Activated CD8-positive, alpha-beta memory T cell treated with anti-CD3 and anti-CD28 coated beads, Interleukin-2, amount 10 ng/mL, durations not matched to agents 7 days and 5 days (primary cell): ENCODE results near the gene LRRC56. TPM values are rescaled to one million over a fixed set of nuclear protein-coding genes. Genes with fewer than 3 reads are reported as not detected.

ENCODE experiments used
- ATAC-seq: fragments of 150-1000 bp; cut with Tn5 transposase; one replicate; pipeline ENCODE4 v1.10.0; 2021; ENCODE audit warnings: moderate library complexity
- CTCF ChIA-PET: fragments of 350-600 bp; sonication (Branson Sonifier 250); formaldehyde crosslinking; loops from one replicate; lab custom pipeline; 2021; ENCODE audit warnings: antibody characterized with exemption; lab: Charles Lee
- DNase-seq: peaks from one replicate; pipeline ENCODE4 v3.0.0-alpha.2; 2020
- H3K27ac Mint-ChIP-seq: one replicate; pipeline ENCODE4 v1.8.0; 2021; ENCODE audit warnings: mild to moderate bottlenecking, mixed read lengths
- H3K27me3 Mint-ChIP-seq: one replicate; pipeline ENCODE4 v1.8.0; 2021; ENCODE audit warnings: mixed read lengths
- H3K36me3 Mint-ChIP-seq: one replicate; pipeline ENCODE4 v1.8.0; 2021; ENCODE audit warnings: mild to moderate bottlenecking, mixed read lengths
- H3K4me1 Mint-ChIP-seq: one replicate; pipeline ENCODE4 v1.8.0; 2021; ENCODE audit warnings: mixed read lengths
- H3K4me3 Mint-ChIP-seq: one replicate; pipeline ENCODE4 v1.8.0; 2021; ENCODE audit warnings: mild to moderate bottlenecking, moderate library complexity, mixed read lengths
- H3K9me3 Mint-ChIP-seq: one replicate; pipeline ENCODE4 v1.8.0; 2022; ENCODE audit warnings: low read depth, mixed read lengths
- total RNA-seq, 2 experiments: library from RNA; stranded (reverse); gene quantifications; one replicate each; pipeline ENCODE4 v1.2.3, GENCODE V29; 2021

The LRRC56 gene
- total RNA-seq, 2 experiments from 2014 or later, result 1.7 to 2.1 TPM

- ATAC-seq, result no peak
- no peak overlapping the region for H3K4me3 Mint-ChIP-seq
- no peak overlapping the region for H3K27ac Mint-ChIP-seq
- peaks cover 6% of the 10 kb centered on the region for H3K4me1 Mint-ChIP-seq
- CTCF ChIA-PET, result interaction anchor here (1.1 to 2.8 kb wide), 5 partner anchors 13 to 181 kb away, joined by 3 to 27 read pairs (median 6); partner anchors contain the start of gene HRAS
- no peaks in the 10 kb centered on the region for H3K27me3 Mint-ChIP-seq
- DNase-seq, result no peak
- peaks cover 7% of the 10 kb centered on the region for H3K36me3 Mint-ChIP-seq
- H3K9me3 Mint-ChIP-seq, result peaks cover 6% of the 10 kb centered on the region
These were observed 16.7 kb upstream of the LRRC56 start for GRCh38 chr11:520428-521176.

DNA sequence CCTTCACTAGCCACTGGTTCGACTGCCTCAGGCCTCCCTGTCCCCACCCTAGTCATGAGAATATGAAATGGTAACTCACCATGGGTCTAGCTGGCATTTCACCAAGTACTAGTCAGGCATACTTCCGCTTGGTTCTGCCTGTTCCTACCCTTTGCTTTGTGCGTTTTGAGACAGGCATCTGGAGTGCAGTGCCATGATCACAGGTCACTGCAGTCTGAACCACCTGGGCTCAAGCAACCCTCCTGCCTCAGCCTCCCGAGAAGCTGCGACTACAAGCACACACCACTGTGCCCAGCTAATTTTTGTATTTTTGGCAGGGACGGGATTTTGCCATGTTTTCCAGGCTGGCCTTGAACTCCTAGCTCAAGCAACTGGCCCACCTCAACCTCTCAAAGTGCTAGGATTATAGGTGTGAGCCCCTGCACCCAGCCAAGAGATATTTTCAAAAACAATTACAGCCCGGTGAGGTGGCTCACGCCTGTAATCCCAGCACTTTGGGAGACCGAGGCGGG, 16.1 kb upstream of the LRRC56 start:
- no peak overlapping the region for H3K4me3 Mint-ChIP-seq
- no peak overlapping the region for H3K27ac Mint-ChIP-seq
- peaks cover 6% of the 10 kb centered on the region for H3K4me1 Mint-ChIP-seq
- DNase-seq, result no peak
- H3K9me3 Mint-ChIP-seq, result peaks cover 3% of the 10 kb centered on the region
- no peaks in the 10 kb centered on the region for H3K27me3 Mint-ChIP-seq
- peaks cover 3% of the 10 kb centered on the region for H3K36me3 Mint-ChIP-seq
- no peak for ATAC-seq
- CTCF ChIA-PET, result interaction anchor here (1.2 to 2.1 kb wide), 3 partner anchors 12 to 34 kb away, joined by 3 to 13 read pairs (median 6); no protein-coding TSS in a partner anchor

- H3K27ac Mint-ChIP-seq, result no peak overlapping the region
- no peaks in the 10 kb centered on the region for H3K27me3 Mint-ChIP-seq
- H3K4me3 Mint-ChIP-seq, result no peak overlapping the region
- no peaks in the 10 kb centered on the region for H3K36me3 Mint-ChIP-seq
- ATAC-seq, result no peak
- no peak for DNase-seq
- no peaks in the 10 kb centered on the region for H3K9me3 Mint-ChIP-seq
- CTCF ChIA-PET, result no interaction called here
- no peaks in the 10 kb centered on the region for H3K4me1 Mint-ChIP-seq
These were observed 11.1 kb upstream of the LRRC56 start for GRCh38 chr11:526192-526591.

- no peaks in the 10 kb centered on the region for H3K4me1 Mint-ChIP-seq
- peaks cover 3% of the 10 kb centered on the region for H3K36me3 Mint-ChIP-seq
- ATAC-seq (no peak), DNase-seq (no peak)
- no peak overlapping the region for H3K4me3 Mint-ChIP-seq
- CTCF ChIA-PET, result no interaction called here
- H3K27ac Mint-ChIP-seq, result no peak overlapping the region
- no peaks in the 10 kb centered on the region for H3K9me3 Mint-ChIP-seq
- H3K27me3 Mint-ChIP-seq, result no peaks in the 10 kb centered on the region
These were observed 9.0 kb upstream of the LRRC56 start for GRCh38 chr11:528166-528814.

- H3K4me1 Mint-ChIP-seq, result peaks cover 2% of the 10 kb centered on the region
- CTCF ChIA-PET, result interaction anchor here (1.0 kb wide), 1 partner anchor 11 kb away, joined by 4 read pairs; no protein-coding TSS in a partner anchor
- H3K9me3 Mint-ChIP-seq, result no peaks in the 10 kb centered on the region
These were observed 8.3 kb upstream of the LRRC56 start for GRCh38 chr11:528815-529727.

GRCh38 chr11:529728-530411, 7.5 kb upstream of the LRRC56 start:
- Mint-ChIP-seq H3K9me3 (no peaks in the 10 kb centered on the region), H3K4me1 (peaks cover 2% of the 10 kb centered on the region), H3K36me3 (peaks cover 4% of the 10 kb centered on the region), H3K27ac (no peak overlapping the region), H3K4me3 (no peak overlapping the region), H3K27me3 (no peaks in the 10 kb centered on the region)
- DNase-seq (no peak), ATAC-seq (no peak)
- CTCF ChIA-PET, result interaction anchor here (1.0 kb wide), 1 partner anchor 11 kb away, joined by 4 read pairs; no protein-coding TSS in a partner anchor

More at GRCh38 chr11:528815-529727, 8.3 kb upstream of the LRRC56 start:
- Mint-ChIP-seq H3K4me3 (no peak overlapping the region), H3K27ac (no peak overlapping the region), H3K36me3 (peaks cover 4% of the 10 kb centered on the region), H3K27me3 (no peaks in the 10 kb centered on the region)
- ATAC-seq (no peak), DNase-seq (no peak)

DNA sequence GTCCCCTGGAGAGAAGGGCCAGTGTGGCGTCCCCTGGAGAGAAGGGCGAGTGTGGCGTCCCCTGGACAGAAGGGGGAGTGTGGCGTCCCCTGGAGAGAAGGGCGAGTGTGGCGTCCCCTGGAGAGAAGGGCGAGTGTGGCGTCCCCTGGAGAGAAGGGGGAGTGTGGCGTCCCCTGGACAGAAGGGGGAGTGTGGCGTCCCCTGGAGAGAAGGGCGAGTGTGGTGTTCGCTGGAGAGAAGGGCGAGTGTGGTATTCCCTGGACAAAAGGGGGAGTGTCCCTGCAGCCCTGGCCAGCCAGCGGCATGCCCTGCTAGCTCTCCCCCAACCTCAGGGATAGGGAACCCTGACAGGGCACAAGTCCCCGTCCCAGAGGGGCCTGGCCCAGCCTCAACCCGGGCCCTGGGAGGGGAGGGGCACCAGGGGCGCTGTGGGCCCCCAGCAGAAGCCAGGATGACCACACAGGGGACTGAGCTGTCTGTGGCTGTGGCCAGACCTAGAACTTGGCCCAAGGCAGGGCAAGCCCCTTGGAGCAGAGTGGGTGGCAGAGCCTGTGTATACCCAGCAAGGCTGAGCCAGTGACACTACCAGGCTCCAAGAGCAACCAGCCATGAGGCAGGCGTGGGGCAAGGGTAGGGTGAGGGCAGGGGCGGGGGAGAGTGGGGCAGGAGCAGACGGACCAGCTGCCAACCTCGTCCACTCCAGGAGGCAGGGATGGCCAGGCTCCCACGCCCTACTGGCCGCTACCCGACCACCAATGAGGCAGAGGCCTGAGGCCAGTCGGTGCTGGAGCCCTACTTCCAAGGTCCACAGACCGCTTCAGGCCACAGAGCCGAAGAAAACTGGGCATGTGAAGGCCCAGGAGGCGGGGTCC, 6.1 kb upstream of the LRRC56 start:
- DNase-seq (no peak), ATAC-seq (no peak)
- H3K27ac Mint-ChIP-seq, result no peak overlapping the region
- no peaks in the 10 kb centered on the region for H3K9me3 Mint-ChIP-seq
- no peak overlapping the region for H3K4me3 Mint-ChIP-seq
- peaks cover 4% of the 10 kb centered on the region for H3K36me3 Mint-ChIP-seq
- no peaks in the 10 kb centered on the region for H3K27me3 Mint-ChIP-seq
- H3K4me1 Mint-ChIP-seq, result peaks cover 4% of the 10 kb centered on the region
- CTCF ChIA-PET, result interaction anchor here (3.6 to 4.4 kb wide), 2 partner anchors 9 to 13 kb away, joined by 13 to 26 read pairs; no protein-coding TSS in a partner anchor

- no peaks in the 10 kb centered on the region for H3K9me3 Mint-ChIP-seq
- DNase-seq (no peak), ATAC-seq (no peak)
- H3K4me3 Mint-ChIP-seq, result no peak overlapping the region
- H3K36me3 Mint-ChIP-seq, result peaks cover 4% of the 10 kb centered on the region
- peaks cover 8% of the 10 kb centered on the region for H3K4me1 Mint-ChIP-seq
- H3K27me3 Mint-ChIP-seq, result no peaks in the 10 kb centered on the region
- CTCF ChIA-PET, result interaction anchor here (3.6 to 4.4 kb wide), 2 partner anchors 10 to 13 kb away, joined by 13 to 26 read pairs; no protein-coding TSS in a partner anchor
- H3K27ac Mint-ChIP-seq, result no peak overlapping the region
These were observed 5.3 kb upstream of the LRRC56 start for GRCh38 chr11:531919-532526.

GRCh38 chr11:532527-532985, 4.8 kb upstream of the LRRC56 start:
- peaks cover 13% of the 10 kb centered on the region for H3K4me1 Mint-ChIP-seq
- H3K4me3 Mint-ChIP-seq, result no peak overlapping the region
- CTCF ChIA-PET, result interaction anchor here (3.6 to 4.4 kb wide), 2 partner anchors 11 to 14 kb away, joined by 13 to 26 read pairs; no protein-coding TSS in a partner anchor
- H3K27ac Mint-ChIP-seq, result no peak overlapping the region
- no peaks in the 10 kb centered on the region for H3K9me3 Mint-ChIP-seq
- DNase-seq (no peak), ATAC-seq (no peak)
- peaks cover 4% of the 10 kb centered on the region for H3K36me3 Mint-ChIP-seq
- H3K27me3 Mint-ChIP-seq, result no peaks in the 10 kb centered on the region

DNA sequence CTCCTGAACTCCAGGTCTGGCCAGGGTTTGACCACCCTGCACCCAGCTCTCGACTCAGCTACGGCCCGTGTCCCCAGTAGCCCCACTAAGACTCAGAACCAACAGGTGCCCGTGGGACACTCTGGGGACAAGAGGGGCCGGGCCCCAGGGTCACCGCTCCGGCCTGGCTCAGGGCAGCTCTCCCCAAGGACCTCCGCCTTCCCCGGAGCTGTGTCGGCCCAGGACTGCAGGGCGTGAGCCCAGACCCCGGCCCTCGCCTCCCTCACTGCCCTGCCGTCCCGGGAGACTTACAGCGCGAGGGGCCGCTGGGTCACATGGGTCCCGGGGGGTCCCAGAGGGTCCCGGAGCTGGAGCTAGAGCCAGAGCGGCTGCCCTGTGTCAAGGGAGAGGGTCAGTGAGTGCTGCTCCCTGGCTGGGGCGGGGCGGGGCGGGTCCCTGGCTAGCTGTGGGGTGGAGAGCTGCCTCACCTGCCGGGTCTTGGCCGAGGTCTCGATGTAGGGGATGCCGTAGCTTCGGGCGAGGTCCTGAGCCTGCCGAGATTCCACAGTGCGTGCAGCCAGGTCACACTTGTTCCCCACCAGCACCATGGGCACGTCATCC, 4.2 kb upstream of the LRRC56 start:
- H3K27ac Mint-ChIP-seq, result no peak overlapping the region
- H3K4me1 Mint-ChIP-seq, result peaks cover 18% of the 10 kb centered on the region
- DNase-seq (no peak), ATAC-seq (no peak)
- CTCF ChIA-PET, result interaction anchor here (3.6 to 4.4 kb wide), 2 partner anchors 11 to 14 kb away, joined by 13 to 26 read pairs; no protein-coding TSS in a partner anchor
- peaks cover 4% of the 10 kb centered on the region for H3K36me3 Mint-ChIP-seq
- no peaks in the 10 kb centered on the region for H3K27me3 Mint-ChIP-seq
- H3K4me3 Mint-ChIP-seq, result no peak overlapping the region
- no peaks in the 10 kb centered on the region for H3K9me3 Mint-ChIP-seq
